ENCODE measurements around the gene TTC28. TPM values are rescaled to one million over a fixed set of nuclear protein-coding genes. Genes with fewer than 3 reads are reported as not detected.

Gene TTC28
- total RNA-seq, 2 experiments from 2014 or later = 0.67 to 0.72 TPM

- ChIA-PET CTCF (interaction anchor here (0.6 to 0.8 kb wide), 2 partner anchors 8 to 755 kb away, joined by 3 to 4 read pairs; no protein-coding TSS in a partner anchor), POLR2A (no interaction called here)
Measured at GRCh38 chr22:28252539-28252938, 427.1 kb downstream of the TTC28 start.

- CTCF ChIA-PET = no interaction called here
- POLR2A ChIA-PET = no interaction called here
Measured at GRCh38 chr22:28250036-28250695, 429.5 kb downstream of the TTC28 start.

GRCh38 chr22:28249402-28249801 lies 430.2 kb downstream of the TTC28 start:
- ChIA-PET CTCF (interaction anchor here (0.5 kb wide), 1 partner anchor 607 kb away, joined by 3 read pairs; no protein-coding TSS in a partner anchor), POLR2A (no interaction called here)

- ChIA-PET POLR2A (no interaction called here), CTCF (no interaction called here)
Measured at GRCh38 chr22:28247667-28248363, 431.8 kb downstream of the TTC28 start.

DNA sequence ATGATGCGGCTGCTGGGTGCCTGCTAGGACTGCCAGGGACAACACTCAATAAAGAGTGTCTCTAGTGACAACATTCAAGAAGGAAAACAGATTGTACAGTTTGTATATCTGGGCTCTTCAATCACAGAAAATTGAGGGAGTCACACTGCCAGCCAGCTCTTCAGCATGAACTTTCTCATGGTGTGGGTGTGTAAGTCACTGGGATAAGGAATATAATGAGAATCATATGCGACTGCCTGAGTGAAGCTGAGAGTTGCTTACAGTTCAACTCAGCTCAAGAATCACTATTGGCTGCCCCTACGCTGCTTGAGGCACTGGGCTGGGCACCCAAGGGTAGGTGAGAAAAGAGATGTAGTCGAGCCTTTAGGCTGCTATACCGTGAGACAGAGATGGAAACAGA lies 432.5 kb downstream of the TTC28 start:
- ChIA-PET CTCF (no interaction called here), POLR2A (no interaction called here)

GRCh38 chr22:28246397-28246796 lies 433.2 kb downstream of the TTC28 start:
- CTCF ChIA-PET = no interaction called here
- POLR2A ChIA-PET = no interaction called here

DNA sequence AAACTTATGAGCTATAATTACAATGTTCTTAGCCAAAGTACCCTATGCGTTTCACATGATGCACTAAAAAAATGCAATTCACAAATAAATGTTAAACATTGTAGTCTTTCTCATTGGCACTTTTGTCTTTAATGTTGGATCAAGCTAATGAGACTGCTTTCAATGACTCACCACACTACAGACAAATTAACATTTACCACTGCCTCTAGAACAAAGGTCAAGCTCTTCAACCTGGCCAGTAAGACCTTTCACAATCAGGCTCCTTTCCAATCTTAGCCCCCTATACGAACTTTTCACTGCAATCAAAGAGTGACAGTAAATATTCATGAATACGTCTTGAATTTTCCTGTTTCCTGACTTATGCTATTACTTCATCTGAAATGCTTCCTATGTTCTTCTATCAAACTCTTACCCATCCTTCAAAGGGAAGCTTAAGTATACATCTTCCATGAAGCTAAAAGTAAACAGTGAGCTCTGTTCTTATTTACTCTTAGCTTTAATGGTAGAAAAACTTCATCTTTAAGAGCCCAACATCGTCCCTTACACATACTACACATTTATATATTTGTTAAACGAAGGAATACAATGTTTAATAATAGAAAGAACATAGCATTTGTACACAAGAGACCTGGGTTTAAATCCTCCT lies 433.9 kb downstream of the TTC28 start:
- CTCF ChIA-PET = no interaction called here
- POLR2A ChIA-PET = no interaction called here

GRCh38 chr22:28244757-28245156 lies 434.9 kb downstream of the TTC28 start:
- CTCF ChIA-PET = interaction anchor here (0.7 kb wide), 1 partner anchor 8 kb away, joined by 3 read pairs; no protein-coding TSS in a partner anchor
- POLR2A ChIA-PET = no interaction called here

GRCh38 chr22:28243539-28243938 lies 436.1 kb downstream of the TTC28 start:
- CTCF ChIA-PET = no interaction called here
- POLR2A ChIA-PET = no interaction called here

DNA sequence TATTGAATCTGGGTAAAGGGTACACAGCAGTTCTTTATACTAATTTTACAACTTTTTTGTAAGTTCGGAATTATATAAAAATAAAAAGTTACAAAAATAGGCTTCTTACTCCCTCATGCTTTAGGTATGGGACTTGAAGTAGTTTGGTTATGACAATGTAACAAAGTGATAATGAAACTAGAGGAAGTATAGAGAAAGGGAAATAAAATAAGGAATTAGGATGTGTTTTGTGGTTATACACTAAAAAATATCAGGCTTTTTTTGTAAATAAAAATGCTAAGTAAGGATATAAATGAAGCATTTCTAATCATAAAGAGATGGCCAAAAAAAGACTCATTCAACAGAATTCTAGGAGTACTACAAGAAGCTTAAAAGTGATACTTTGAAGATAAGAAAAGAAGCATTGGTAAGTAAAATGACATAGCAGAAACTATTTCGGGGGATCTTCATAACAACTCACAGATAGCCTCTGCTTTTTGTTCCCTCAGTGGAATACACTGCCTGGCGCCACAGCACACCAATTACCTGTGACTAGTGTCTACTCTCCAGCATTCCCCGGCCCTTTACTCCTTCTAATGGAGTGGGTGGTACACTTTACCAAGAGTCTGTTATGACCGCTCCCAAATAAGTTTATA lies 437.9 kb downstream of the TTC28 start:
- ChIA-PET POLR2A (no interaction called here), CTCF (no interaction called here)

DNA sequence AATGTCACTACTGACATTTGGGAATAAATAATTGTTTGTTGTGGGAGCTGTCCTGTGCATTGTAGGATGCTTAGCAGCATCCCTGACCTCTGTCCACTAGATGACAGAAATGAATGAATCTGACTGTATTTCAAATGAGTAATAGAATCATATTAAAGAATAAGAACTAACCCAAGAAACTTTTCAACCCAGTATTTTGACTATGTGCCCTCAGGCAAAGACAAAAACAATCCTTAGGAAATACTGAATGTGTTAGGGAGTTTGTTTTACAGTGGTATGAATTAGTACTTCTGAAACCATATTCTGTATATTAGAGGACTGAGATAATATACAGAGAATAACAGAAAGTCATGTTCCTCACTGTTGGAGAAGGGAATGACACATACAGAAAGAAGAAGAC lies 439.7 kb downstream of the TTC28 start:
- CTCF ChIA-PET = no interaction called here
- POLR2A ChIA-PET = no interaction called here

DNA sequence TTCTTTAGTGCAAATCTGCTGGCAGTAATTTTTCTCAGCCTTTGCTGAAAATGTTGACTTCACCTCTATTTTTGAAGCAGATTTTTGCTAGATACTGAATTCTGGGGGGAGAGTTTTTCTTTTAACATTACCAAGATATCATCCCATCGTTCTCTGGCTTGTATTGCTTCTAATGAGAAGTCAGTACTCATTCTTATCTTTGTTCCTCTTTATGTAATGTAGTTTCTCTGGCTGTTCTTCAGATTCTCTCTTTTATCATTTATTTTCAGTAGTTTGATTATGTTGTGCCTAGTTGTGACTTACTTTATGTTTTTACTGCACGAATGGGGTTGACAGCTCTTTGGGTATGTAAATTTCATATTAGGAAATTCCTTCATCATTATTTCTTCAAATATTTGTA lies 441.9 kb downstream of the TTC28 start:
- CTCF ChIA-PET = no interaction called here
- POLR2A ChIA-PET = no interaction called here

DNA sequence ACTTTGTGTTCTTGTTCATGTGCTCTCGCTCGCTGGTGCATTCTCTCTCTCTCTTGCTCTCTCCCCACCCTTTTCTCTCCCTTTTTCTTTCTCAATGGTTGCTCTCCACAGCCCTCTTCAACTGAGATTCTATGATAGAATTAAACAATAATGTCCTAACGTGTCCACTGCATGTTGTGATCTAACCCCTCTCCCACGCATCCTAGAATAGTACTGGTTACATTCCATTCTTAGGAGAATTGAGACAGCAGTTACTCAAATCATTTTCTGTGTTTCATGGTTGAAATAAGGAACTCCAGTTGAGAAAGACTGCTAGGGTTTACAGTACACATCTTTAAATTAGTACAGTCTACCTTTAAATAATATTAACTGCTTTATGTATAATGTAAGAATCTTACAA lies 442.5 kb downstream of the TTC28 start:
- POLR2A ChIA-PET = no interaction called here
- CTCF ChIA-PET = no interaction called here

- ChIA-PET POLR2A (no interaction called here), CTCF (no interaction called here)
Measured at GRCh38 chr22:28232204-28232603, 447.4 kb downstream of the TTC28 start.

- ChIA-PET POLR2A (no interaction called here), CTCF (no interaction called here)
Measured at GRCh38 chr22:28231441-28231840, 448.2 kb downstream of the TTC28 start.

GRCh38 chr22:28230671-28231070 lies 449.0 kb downstream of the TTC28 start:
- ChIA-PET CTCF (no interaction called here), POLR2A (no interaction called here)

DNA sequence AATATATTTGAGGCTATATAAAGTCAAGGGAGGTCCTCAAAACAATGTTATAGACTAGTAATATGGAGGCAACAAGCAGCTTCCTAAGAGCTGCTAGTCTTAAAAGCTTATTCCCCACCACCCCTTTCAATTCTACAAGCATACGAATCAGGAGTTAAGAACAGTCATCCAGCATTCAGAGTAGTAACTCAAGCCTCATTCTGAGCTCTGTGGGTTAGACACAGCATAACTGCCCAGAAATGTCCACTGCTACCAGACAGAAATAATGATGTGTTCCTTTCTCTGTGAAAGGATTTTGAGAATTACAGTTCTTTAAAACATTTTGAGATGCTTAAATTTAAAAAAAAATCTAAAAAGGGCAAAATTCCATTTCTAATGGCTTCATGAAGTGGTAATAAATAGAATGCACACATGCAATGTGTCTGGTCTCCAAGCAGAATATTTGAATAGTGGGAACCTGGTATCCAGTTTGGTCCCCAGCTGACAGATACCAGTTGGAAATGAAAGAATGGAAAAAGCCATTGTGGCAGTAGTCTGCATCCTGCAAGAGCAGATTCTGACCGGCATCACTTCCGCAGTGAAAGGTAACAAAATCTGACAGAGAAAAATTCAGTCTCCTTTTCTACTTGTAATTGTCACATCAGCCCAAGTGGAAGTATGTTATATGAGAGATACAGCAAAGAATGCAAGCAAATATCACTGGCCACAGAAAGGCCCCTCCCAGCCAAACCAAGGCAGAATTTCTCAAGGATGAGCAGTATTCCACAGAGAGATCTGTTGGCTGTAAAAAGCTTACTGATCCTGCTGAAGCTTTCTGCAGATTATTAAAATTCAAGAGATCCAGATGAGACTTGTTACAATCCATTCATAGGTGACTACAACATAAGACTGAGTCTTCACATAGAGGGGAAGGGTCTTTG lies 449.8 kb downstream of the TTC28 start:
- CTCF ChIA-PET = no interaction called here
- POLR2A ChIA-PET = no interaction called here

GRCh38 chr22:28223826-28224225 lies 455.8 kb downstream of the TTC28 start:
- POLR2A ChIA-PET = no interaction called here
- CTCF ChIA-PET = no interaction called here

DNA sequence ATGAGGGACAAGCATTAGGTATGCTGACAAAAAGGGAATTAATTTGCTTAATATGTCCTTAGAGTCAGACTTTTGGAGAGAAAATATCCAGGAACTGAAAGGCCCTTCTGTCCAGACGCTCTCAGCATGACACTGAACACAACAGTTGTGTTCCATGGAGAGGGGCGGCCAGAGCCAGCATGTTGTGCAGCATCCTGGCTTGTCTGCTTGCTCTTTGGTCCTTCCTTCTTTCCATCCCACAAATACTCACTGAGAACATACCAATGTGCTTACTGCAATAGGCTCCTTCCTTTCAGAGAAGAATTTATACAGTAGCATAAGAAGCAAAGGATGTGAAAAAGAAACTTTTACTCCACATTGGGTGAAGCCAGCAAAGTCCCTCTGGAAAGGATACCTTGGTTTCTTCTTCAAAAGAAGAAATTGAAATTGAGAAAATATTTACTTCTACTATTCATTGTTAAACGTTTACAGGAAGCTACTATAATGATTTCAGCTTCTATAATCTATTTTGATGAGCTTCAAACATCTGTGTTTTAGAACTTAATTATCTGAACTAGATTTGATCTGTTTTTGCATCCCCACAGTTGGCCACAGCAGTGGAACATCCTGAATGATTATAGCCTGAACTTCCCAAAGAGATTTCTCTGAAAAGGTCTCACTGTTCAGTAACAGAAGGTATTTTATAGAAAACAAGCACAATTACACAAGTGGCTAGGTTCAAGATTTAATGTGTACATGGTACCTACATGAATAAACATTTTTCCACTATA lies 456.5 kb downstream of the TTC28 start:
- ChIA-PET POLR2A (no interaction called here), CTCF (no interaction called here)
